Nephron progenitor cell (in vitro differentiated cells): ENCODE results near the gene PINLYP.

Experiments
- DNase-seq: peaks from one replicate; pipeline ENCODE4 v3.0.0; 2021
- H3K27ac Mint-ChIP-seq: 2 replicates; pipeline ENCODE4 v1.8.0; 2021; ENCODE audit warnings: mild to moderate bottlenecking, moderate library complexity, mixed read lengths
- H3K27me3 Mint-ChIP-seq: 2 replicates; pipeline ENCODE4 v1.8.0; 2021; ENCODE audit warnings: mild to moderate bottlenecking, low read depth, mixed read lengths; ENCODE audit not compliant: poor library complexity
- H3K36me3 Mint-ChIP-seq: 2 replicates; pipeline ENCODE4 v1.8.0; 2021; ENCODE audit warnings: low read depth, mixed read lengths
- H3K4me1 Mint-ChIP-seq: 2 replicates; pipeline ENCODE4 v1.8.0; 2021; ENCODE audit warnings: mixed read lengths
- H3K4me3 Mint-ChIP-seq: 2 replicates; pipeline ENCODE4 v1.8.0; 2021; ENCODE audit warnings: mild to moderate bottlenecking, moderate library complexity, mixed read lengths
- H3K9me3 Mint-ChIP-seq: 2 replicates; pipeline ENCODE4 v1.8.0; 2021; ENCODE audit warnings: mild to moderate bottlenecking, moderate library complexity, mixed read lengths
- TF ChIP-seq, protein P1 (sequence below): fragments of 200-600 bp; sonication (generic); IDR thresholded peaks from 2 replicates; pipeline ENCODE4 v1.5.0; 2021; ENCODE audit warnings: antibody characterized with exemption

The PINLYP gene

DNA sequence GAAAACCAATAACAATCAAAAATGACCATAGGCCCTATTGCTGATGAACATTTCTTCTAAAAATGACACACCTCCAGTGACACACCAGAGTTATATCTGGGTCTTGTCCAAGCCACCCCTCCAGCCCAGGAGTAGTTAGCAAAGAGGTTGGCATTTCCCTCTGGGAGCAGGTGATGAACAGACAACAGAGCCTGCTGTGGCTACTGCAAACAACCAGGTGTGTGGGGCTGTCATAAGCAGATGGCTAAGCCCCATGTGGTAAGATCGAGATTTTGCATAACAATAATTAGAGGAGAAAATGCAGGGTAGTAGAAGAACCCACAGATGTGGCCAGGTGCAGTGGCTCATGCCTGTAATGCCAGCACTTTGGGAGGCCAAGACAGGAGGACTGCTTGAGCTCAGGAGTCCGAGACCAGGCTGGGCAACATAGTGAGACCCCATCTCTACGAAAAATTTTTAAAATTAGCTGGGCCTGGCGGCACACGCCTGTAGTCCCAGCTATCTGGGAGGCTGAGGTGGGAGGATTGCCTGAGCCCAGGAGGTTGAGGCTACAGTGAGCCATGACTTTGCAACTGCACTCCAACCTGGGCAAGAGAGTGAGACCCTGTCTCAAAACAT is 5.3 kb upstream of the PINLYP start:
- Mint-ChIP-seq H3K27ac (peak overlapping the region; percentile 16), H3K4me3 (no peak overlapping the region), H3K36me3 (peaks cover 32% of the 10 kb centered on the region), H3K4me1 (peaks cover 24% of the 10 kb centered on the region), H3K27me3 (no peaks in the 10 kb centered on the region), H3K9me3 (no peaks in the 10 kb centered on the region)
- TF ChIP-seq, protein P1, sequence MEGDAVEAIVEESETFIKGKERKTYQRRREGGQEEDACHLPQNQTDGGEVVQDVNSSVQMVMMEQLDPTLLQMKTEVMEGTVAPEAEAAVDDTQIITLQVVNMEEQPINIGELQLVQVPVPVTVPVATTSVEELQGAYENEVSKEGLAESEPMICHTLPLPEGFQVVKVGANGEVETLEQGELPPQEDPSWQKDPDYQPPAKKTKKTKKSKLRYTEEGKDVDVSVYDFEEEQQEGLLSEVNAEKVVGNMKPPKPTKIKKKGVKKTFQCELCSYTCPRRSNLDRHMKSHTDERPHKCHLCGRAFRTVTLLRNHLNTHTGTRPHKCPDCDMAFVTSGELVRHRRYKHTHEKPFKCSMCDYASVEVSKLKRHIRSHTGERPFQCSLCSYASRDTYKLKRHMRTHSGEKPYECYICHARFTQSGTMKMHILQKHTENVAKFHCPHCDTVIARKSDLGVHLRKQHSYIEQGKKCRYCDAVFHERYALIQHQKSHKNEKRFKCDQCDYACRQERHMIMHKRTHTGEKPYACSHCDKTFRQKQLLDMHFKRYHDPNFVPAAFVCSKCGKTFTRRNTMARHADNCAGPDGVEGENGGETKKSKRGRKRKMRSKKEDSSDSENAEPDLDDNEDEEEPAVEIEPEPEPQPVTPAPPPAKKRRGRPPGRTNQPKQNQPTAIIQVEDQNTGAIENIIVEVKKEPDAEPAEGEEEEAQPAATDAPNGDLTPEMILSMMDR = no peak
- no peak for DNase-seq

DNA sequence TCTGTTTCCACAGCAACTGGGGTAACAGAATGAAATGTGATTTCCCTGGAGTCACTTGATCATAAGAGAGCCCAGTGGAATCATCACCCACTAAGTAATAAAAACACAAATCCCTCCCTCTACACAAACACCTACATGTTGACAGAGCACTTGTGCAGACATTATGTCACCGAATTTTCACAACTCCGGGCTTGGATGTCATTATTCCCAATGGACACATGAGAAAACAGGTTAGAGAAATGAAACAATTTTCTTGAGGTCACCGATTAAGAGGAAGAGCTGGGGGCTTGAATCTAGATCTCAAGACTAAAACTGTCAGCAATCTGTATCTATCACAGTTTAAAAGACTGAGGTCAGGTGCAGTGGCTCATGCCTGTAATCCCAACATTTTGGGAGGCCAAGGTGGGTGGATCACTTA is 3.4 kb upstream of the PINLYP start:
- peaks cover 25% of the 10 kb centered on the region for H3K36me3 Mint-ChIP-seq
- TF ChIP-seq, protein P1 = no peak
- H3K9me3 Mint-ChIP-seq = no peaks in the 10 kb centered on the region
- H3K4me3 Mint-ChIP-seq = no peak overlapping the region
- H3K4me1 Mint-ChIP-seq = peaks cover 39% of the 10 kb centered on the region
- peak overlapping the region; percentile 17 for H3K27ac Mint-ChIP-seq
- DNase-seq = no peak
- no peaks in the 10 kb centered on the region for H3K27me3 Mint-ChIP-seq

DNA sequence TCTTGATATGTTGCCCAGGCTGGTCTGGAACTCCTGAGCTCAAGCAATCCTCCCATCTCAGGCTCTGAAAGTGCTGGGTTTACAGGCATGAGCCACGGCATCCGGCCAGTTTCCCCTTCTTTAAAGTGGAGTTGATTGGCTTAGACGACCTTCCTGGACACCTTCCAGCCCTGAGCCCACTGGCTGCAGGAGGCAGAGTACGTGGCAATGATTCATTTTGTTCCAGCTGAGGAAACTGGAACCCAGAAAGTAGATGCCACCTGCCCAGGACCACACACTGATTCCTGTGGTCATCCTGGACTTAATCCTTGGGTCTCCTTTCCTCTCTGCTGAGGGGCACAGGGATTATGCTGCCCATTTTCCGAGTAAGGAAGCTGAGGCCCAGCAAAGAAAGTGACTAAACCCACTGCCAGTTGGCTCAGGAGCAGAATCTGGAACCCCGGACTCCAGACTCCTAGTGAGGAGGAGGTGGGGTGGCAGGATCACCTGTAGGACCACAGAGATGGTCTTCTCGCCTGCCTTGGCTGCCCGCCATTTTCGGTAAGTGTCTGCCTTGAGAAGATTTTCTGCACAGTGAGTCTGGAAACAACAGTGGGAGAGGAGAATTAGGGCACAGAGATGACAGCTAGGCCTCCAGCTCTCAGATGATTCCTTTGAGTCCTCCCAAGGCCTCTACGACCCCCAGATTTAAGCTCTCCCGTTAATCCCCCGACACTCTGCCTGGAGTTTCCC is 1.0 kb upstream of the PINLYP start:
- TF ChIP-seq, protein P1 = no peak
- H3K27me3 Mint-ChIP-seq = no peaks in the 10 kb centered on the region
- peak overlapping the region; percentile 95 for H3K27ac Mint-ChIP-seq
- DNase-seq = no peak
- peaks cover 24% of the 10 kb centered on the region for H3K36me3 Mint-ChIP-seq
- no peaks in the 10 kb centered on the region for H3K9me3 Mint-ChIP-seq
- peak overlapping the region; percentile 95 for H3K4me3 Mint-ChIP-seq
- H3K4me1 Mint-ChIP-seq = peaks cover 53% of the 10 kb centered on the region

DNA sequence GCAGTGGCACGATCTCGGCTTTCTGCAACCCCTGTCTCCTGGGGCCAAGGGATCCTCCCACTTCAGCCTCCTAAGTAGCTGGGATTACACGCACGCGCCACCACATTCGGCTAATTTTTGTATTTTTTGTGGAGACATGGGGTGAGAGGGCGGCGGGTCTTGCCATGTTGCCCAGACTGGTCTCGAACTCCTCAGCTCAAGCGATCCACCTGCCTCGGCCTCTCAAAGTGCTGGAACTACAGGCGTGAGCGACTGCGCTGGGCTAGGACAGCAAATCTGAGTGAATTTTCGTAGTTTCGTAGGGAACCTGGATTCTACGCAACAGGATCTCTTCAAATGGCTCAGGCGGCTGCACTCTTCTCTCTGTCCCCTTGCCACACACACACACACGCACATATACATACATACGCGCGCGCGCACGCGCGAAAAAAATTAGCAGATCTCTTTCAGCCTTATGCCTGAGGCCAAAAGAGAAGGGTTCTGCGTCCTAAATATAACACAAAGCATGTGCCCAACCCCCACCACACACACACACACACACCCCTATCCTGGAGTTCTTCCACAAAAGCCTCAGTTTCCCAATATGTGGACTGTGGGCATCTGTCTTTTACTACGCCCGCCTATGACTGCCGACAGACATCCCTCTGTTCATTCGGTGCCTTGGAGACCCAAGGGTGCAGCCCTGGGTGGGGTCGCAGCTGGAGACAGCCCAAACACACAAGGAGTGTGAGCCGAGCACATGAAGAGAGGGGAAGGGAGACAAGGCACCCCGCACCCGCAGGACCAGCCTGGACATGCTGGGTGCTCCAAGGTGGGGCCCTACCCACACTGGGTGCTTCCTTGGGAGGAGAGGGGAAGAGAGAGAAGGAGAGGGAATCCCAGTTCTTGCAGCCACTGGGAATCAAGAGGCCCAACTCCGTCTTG is 616 bp downstream of the PINLYP start:
- Mint-ChIP-seq H3K27ac (peak overlapping the region; percentile 85), H3K4me1 (peaks cover 64% of the 10 kb centered on the region), H3K27me3 (no peaks in the 10 kb centered on the region), H3K36me3 (peaks cover 10% of the 10 kb centered on the region), H3K4me3 (peak overlapping the region; percentile 52), H3K9me3 (no peaks in the 10 kb centered on the region)
- DNase-seq = no peak
- TF ChIP-seq, protein P1 = no peak

DNA sequence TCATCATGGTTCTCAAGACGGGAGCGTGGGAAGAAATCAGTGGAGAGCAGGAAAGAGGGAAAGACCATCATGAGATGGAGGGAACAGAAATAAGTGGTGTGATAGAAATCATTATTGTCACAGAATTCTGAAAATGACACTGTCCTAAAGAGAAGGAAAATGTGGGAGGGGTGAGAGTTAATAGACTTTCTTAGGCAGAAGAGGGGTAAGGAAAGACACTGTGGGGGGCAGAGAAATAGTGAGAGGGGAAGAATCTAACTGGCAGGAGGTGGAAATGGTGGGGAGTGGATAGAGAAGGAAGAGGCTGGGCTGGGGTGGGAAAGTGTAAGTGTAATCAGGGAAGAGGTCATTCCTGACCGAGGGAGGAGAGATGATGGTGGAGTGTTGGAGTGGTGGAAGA is 3.2 kb downstream of the PINLYP start:
- Mint-ChIP-seq H3K36me3 (no peaks in the 10 kb centered on the region), H3K27me3 (no peaks in the 10 kb centered on the region), H3K4me3 (peak overlapping the region; percentile 89), H3K27ac (peak overlapping the region; percentile 62), H3K9me3 (no peaks in the 10 kb centered on the region), H3K4me1 (peaks cover 70% of the 10 kb centered on the region)
- DNase-seq = no peak
- TF ChIP-seq, protein P1 = no peak
